CD14-positive monocyte (primary cell): ENCODE results near the gene ETV4. TPM values are rescaled to one million over a fixed set of nuclear protein-coding genes. Genes with fewer than 3 reads are reported as not detected.

Experiments
- DNase-seq, 3 donors: peaks; one replicate each; pipeline ENCODE4 v3.0.0-alpha.2; 2011 to 2022
- H2AFZ ChIP-seq: 2 replicates; pipeline ENCODE4 v1.6.0; 2012; ENCODE audit warnings: mild to moderate bottlenecking, low read depth, low read length, inconsistent platforms; ENCODE audit not compliant: insufficient read depth, poor library complexity, severe bottlenecking
- H3K27ac ChIP-seq, 2 donors: 1 replicate in 1 of 2; 2 replicates in 1 of 2; pipeline ENCODE4 v1.5.1; 2012 to 2013; ENCODE audit warnings: low read length in 2 of 2, control low read depth in 1 of 2, inconsistent platforms in 1 of 2, low read depth in 1 of 2, mild to moderate bottlenecking in 1 of 2
- H3K27me3 ChIP-seq, 2 donors: one replicate each; pipeline versions ENCODE4 v1.6.0 to v1.6.1; 2011 to 2013; ENCODE audit warnings: low read length in 2 of 2; ENCODE audit not compliant: control insufficient read depth in 2 of 2, insufficient read depth in 2 of 2
- H3K36me3 ChIP-seq, 2 donors: replicated peaks in 1 of 2; 1 replicate in 1 of 2; 2 replicates in 1 of 2; pipeline versions ENCODE4 v1.5.1 to v1.6.1; 2012 to 2013; ENCODE audit warnings: low read length in 2 of 2, control low read depth in 1 of 2, inconsistent platforms in 1 of 2, mild to moderate bottlenecking in 1 of 2; ENCODE audit not compliant: insufficient read depth in 2 of 2, control insufficient read depth in 1 of 2
- H3K4me1 ChIP-seq, 2 donors: 1 replicate in 1 of 2; 2 replicates in 1 of 2; pipeline versions ENCODE4 v1.5.1 to v1.6.1; 2012 to 2013; ENCODE audit warnings: low read length in 2 of 2, control low read depth in 1 of 2, inconsistent platforms in 1 of 2, mild to moderate bottlenecking in 1 of 2, moderate library complexity in 1 of 2; ENCODE audit not compliant: insufficient read depth in 2 of 2, control insufficient read depth in 1 of 2
- H3K4me2 ChIP-seq: replicated peaks from 2 replicates; pipeline ENCODE3; 2012; ENCODE audit warnings: low read length, moderate library complexity, mild to moderate bottlenecking; ENCODE audit not compliant: poor library complexity, severe bottlenecking; ENCODE audit errors: extremely low read depth
- H3K4me3 ChIP-seq, 3 experiments: fragments of 200-600 bp in 1 of 3; sonication (generic) in 1 of 3; replicated peaks in 1 of 3; 1 replicate in 2 of 3; 2 replicates in 1 of 3; pipeline ENCODE4 v1.5.1; 2011 to 2013; ENCODE audit warnings: low read length in 3 of 3, mild to moderate bottlenecking in 3 of 3, control low read depth in 2 of 3, low read depth in 2 of 3, inconsistent platforms in 1 of 3, moderate library complexity in 1 of 3
- H3K79me2 ChIP-seq: 2 replicates; pipeline ENCODE4 v1.6.0; 2012; ENCODE audit warnings: mild to moderate bottlenecking, control low read depth, inconsistent platforms, low read length, moderate library complexity; ENCODE audit not compliant: insufficient read depth
- H3K9ac ChIP-seq: 2 replicates; pipeline ENCODE4 v1.6.0; 2017; ENCODE audit warnings: low read length, mild to moderate bottlenecking; ENCODE audit not compliant: insufficient read depth, poor library complexity, severe bottlenecking
- H3K9me3 ChIP-seq, 2 donors: replicated peaks in 1 of 2; 1 replicate in 1 of 2; 2 replicates in 1 of 2; pipeline versions ENCODE4 v1.5.1 to v1.6.1; 2012 to 2013; ENCODE audit warnings: low read length in 2 of 2, control low read depth in 1 of 2; ENCODE audit not compliant: control insufficient read depth in 1 of 2, insufficient read depth in 1 of 2
- H4K20me1 ChIP-seq: 2 replicates; pipeline ENCODE4 v1.6.0; 2012; ENCODE audit warnings: mild to moderate bottlenecking, low read length, control low read depth, moderate library complexity; ENCODE audit not compliant: insufficient read depth
- H3K27ac Mint-ChIP-seq, 7 donors: one replicate each; pipeline ENCODE4 v1.8.0; 2020; ENCODE audit warnings: mild to moderate bottlenecking in 7 of 7, mixed read lengths in 7 of 7, moderate library complexity in 6 of 7, inconsistent platforms in 2 of 7
- H3K27me3 Mint-ChIP-seq, 3 donors: one replicate each; pipeline ENCODE4 v1.8.0; 2021 to 2022; ENCODE audit warnings: low read depth in 3 of 3, mild to moderate bottlenecking in 3 of 3, mixed read lengths in 3 of 3, moderate library complexity in 3 of 3, inconsistent platforms in 1 of 3
- H3K36me3 Mint-ChIP-seq, 2 donors: one replicate each; pipeline ENCODE4 v1.8.0; 2020; ENCODE audit warnings: mixed read lengths in 2 of 2, inconsistent platforms in 1 of 2, mild to moderate bottlenecking in 1 of 2
- H3K4me1 Mint-ChIP-seq: one replicate; pipeline ENCODE4 v1.8.0; 2020; ENCODE audit warnings: mild to moderate bottlenecking, mixed read lengths
- H3K4me3 Mint-ChIP-seq, 2 donors: one replicate each; pipeline ENCODE4 v1.8.0; 2020; ENCODE audit warnings: mild to moderate bottlenecking in 2 of 2, mixed read lengths in 2 of 2, moderate library complexity in 1 of 2
- H3K9me3 Mint-ChIP-seq, 7 donors: one replicate each; pipeline ENCODE4 v1.8.0; 2020 to 2022; ENCODE audit warnings: mixed read lengths in 7 of 7, mild to moderate bottlenecking in 6 of 7, moderate library complexity in 6 of 7, inconsistent platforms in 2 of 7
- CTCF ChIP-seq: fragments of 200-600 bp; IDR thresholded peaks from one replicate; pipeline ENCODE4 v1.8.0; 2022; ENCODE audit warnings: antibody characterized with exemption, mild to moderate bottlenecking
- WGBS: methylation state at CpG from one replicate; pipeline ENCODE4 v1.1.5; 2013; ENCODE audit warnings: missing lambda C conversion rate; ENCODE audit not compliant: insufficient coverage; 5-methylcytosine and 5-hydroxymethylcytosine counted together
- intact Hi-C, 2 donors: fragments of 100-400 bp; cut with micrococcal nuclease; formaldehyde crosslinking; loops; one replicate each; pipeline versions ENCODE4 v1.15.0 to v1.15.1; 2023
- polyA plus RNA-seq, 3 donors: library from polyadenylated mRNA; depleted of rRNA in 1 of 3; unstranded in 2 of 3; stranded (reverse) in 1 of 3; fragments of 300-500 nt in 2 of 3; fragments of >200 nt in 1 of 3; fragmentation: Illumina TruSeq in 2 of 3; gene quantifications; 1 replicate in 2 of 3; 2 replicates in 1 of 3; pipeline ENCODE4 v1.2.3, GENCODE V29; 2012 to 2021

Gene ETV4
- polyA plus RNA-seq, 3 donors, result not detected

DNA sequence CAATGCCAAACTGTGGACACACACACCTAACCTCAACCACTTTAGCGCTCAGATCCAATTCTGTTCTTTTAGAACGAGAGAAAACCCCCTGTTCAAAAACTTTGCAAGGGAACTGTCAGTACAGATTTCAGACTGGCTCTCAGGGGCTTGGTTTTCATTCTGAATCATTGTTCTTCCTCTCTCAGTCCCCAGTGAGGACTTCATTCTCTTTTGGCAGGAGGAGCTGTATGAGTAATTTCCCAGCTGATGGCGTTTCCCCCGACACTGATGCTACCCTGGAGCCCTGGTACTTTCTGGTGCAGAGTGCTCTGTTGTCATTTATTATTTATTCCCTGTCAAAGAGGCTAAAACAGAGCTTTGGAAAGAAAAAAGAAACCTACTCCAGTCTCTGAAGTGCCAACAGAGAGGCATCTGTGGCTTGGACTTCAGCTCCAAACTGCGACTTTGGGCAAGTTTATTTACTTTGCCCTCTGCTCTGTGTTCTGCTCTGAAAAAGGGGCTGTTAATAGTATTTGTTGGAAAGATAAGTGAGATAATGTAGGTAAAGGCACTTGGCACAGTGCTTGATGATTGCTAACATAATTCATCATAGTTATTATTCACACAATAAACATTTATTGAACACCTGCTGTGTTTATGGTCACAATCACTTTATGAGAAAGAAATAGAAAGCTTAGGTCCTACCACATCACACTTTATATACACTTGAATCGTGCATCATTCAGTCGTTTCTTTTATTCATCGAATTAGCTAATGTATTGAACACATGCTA lies 28.3 kb downstream of the ETV4 start:
- peaks cover 2% of the 10 kb centered on the region for H3K79me2 ChIP-seq
- DNase-seq, result no peak
- H3K4me3 Mint-ChIP-seq, result no peak overlapping the region

GRCh38 chr17:43517161-43517560 lies 29.0 kb downstream of the ETV4 start:
- peaks cover 0 to 1% (median 0%) of the 10 kb centered on the region in 3 donors for H3K27me3 Mint-ChIP-seq
- Histone ChIP-seq H3K79me2 (peaks cover 2% of the 10 kb centered on the region), H3K9ac (no peak overlapping the region), H3K27me3 (no peaks in the 10 kb centered on the region), H3K4me1 (no peaks in the 10 kb centered on the region), H3K36me3 (peaks cover 93 to 100% of the 10 kb centered on the region in 2 donors), H3K27ac (no peak overlapping the region), H3K4me3 (no peak overlapping the region), H3K9me3 (no peaks in the 10 kb centered on the region), H2AFZ (no peak overlapping the region), H4K20me1 (peaks cover 32% of the 10 kb centered on the region), H3K4me2 (no peak overlapping the region)
- peaks cover 88 to 90% of the 10 kb centered on the region in 2 donors for H3K36me3 Mint-ChIP-seq
- WGBS, result 59% methylated on average over 5 of the region's 6 CpGs
- H3K4me3 Mint-ChIP-seq, result no peak overlapping the region
- peak overlapping the region in 1 of 7 donors; percentile 20 for H3K27ac Mint-ChIP-seq
- intact Hi-C loops, result no loop called here
- H3K4me1 Mint-ChIP-seq, result peaks cover 3% of the 10 kb centered on the region
- no peaks in the 10 kb centered on the region for H3K9me3 Mint-ChIP-seq
- DNase-seq, result no peak
- no peak for TF ChIP-seq CTCF

More for the DNA sequence above, 28.3 kb downstream of the ETV4 start:
- Histone ChIP-seq H4K20me1 (peaks cover 32% of the 10 kb centered on the region), H2AFZ (no peak overlapping the region), H3K4me2 (no peak overlapping the region), H3K4me3 (no peak overlapping the region), H3K9me3 (no peaks in the 10 kb centered on the region), H3K27me3 (no peaks in the 10 kb centered on the region), H3K36me3 (peaks cover 89 to 100% of the 10 kb centered on the region in 2 donors), H3K9ac (no peak overlapping the region), H3K4me1 (no peaks in the 10 kb centered on the region), H3K27ac (no peak overlapping the region)
- intact Hi-C loops, result no loop called here
- Mint-ChIP-seq H3K27me3 (peaks cover 0 to 1% (median 0%) of the 10 kb centered on the region in 3 donors), H3K4me1 (peaks cover 3% of the 10 kb centered on the region), H3K9me3 (no peaks in the 10 kb centered on the region), H3K36me3 (peaks cover 86 to 90% of the 10 kb centered on the region in 2 donors), H3K27ac (peak overlapping the region in 1 of 7 donors; percentile 21)
- TF ChIP-seq CTCF, result no peak
- whole genome bisulfite sequencing, result no CpG with 5 or more reads among the region's 8 CpGs
